GM06990 (cell line): ENCODE measurements around the gene MALSU1.

Experiments used
- DNase-seq: peaks from one replicate; pipeline ENCODE4 v3.0.0-alpha.2; 2011; ENCODE audit not compliant: insufficient read length; ENCODE audit errors: extremely low read depth
- H3K27me3 ChIP-seq: replicated peaks from 2 replicates; pipeline ENCODE4 v1.6.0; 2011; ENCODE audit warnings: low read length; ENCODE audit not compliant: control insufficient read depth, insufficient read depth
- H3K36me3 ChIP-seq: 2 replicates; pipeline ENCODE4 v1.5.1; 2011; ENCODE audit warnings: low read length; ENCODE audit not compliant: control insufficient read depth, insufficient read depth
- H3K4me3 ChIP-seq: replicated peaks from 2 replicates; pipeline ENCODE4 v1.5.1; 2011; ENCODE audit warnings: low read depth, mild to moderate bottlenecking, control low read depth, low read length
- CTCF ChIP-seq: IDR thresholded peaks from 2 replicates; pipeline ENCODE4 v1.5.1; 2011; ENCODE audit warnings: low read length, control low read depth, mild to moderate bottlenecking, inconsistent platforms; ENCODE audit not compliant: insufficient read depth, poor library complexity, severe bottlenecking

The MALSU1 gene

DNA sequence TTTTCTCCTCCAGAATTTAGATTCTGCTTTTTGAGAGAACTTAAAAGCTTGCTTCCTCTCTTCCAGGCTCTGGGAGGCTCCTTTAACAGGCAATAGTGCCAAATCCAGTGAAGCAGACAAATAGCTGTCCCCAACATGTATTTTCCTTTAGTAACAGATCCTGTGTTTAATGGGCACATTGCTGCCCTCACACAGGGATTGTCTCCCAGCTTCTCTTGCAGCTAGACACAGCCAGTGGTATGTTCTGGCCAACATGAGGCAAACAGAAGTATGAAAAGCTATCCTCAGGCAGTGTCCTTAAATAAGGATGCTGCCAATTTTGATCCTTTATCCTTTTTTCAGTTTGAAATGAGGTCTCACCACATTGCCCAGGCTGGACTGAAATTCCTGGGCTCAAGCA, 38.2 kb downstream of the MALSU1 start:
- H3K4me3 ChIP-seq = no peak overlapping the region
- peaks cover 17% of the 10 kb centered on the region for H3K36me3 ChIP-seq
- no peak for DNase-seq
- no peaks in the 10 kb centered on the region for H3K27me3 ChIP-seq
- no peak for TF ChIP-seq CTCF

DNA sequence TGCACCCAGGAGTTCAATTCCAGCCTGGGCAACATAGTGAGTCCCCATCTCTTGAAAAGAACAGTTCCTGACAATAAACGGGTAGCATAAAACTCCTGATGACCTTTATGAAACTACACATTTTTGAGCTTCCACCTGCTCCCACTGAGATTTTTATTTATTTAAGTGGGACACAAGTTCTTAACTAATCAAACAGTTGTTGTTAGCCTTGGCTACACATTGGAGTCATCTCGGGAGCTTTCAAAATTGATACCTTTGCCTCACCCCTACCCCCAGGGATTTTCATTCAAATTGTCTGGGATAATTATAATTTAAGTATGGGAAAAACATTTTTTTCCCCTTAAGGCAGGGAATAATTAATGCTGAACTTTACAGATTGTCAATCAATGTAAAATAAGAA, 39.3 kb downstream of the MALSU1 start:
- Histone ChIP-seq H3K27me3 (no peaks in the 10 kb centered on the region), H3K36me3 (peaks cover 17% of the 10 kb centered on the region), H3K4me3 (no peak overlapping the region)
- DNase-seq = no peak
- TF ChIP-seq CTCF = no peak

DNA sequence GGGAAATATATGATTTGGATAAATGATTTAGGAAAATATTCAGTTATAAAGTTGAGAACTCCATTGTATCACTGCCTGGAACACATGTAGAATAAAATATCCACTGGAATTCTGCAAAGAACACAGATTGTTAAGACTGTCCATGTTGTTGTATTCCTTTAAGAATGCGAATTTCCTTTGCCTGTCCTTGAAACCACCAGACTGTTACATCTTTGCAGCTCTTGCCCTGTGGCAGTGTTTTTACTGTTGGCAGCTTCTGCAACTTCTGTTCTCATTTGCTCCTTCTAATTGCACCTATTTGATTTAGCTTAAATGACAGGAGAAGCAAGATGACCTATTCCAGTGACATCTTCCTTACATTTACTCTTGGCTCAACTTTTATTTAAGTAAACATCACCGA, 39.7 kb downstream of the MALSU1 start:
- Histone ChIP-seq H3K27me3 (no peaks in the 10 kb centered on the region), H3K4me3 (no peak overlapping the region), H3K36me3 (peaks cover 17% of the 10 kb centered on the region)
- no peak for TF ChIP-seq CTCF
- no peak for DNase-seq

DNA sequence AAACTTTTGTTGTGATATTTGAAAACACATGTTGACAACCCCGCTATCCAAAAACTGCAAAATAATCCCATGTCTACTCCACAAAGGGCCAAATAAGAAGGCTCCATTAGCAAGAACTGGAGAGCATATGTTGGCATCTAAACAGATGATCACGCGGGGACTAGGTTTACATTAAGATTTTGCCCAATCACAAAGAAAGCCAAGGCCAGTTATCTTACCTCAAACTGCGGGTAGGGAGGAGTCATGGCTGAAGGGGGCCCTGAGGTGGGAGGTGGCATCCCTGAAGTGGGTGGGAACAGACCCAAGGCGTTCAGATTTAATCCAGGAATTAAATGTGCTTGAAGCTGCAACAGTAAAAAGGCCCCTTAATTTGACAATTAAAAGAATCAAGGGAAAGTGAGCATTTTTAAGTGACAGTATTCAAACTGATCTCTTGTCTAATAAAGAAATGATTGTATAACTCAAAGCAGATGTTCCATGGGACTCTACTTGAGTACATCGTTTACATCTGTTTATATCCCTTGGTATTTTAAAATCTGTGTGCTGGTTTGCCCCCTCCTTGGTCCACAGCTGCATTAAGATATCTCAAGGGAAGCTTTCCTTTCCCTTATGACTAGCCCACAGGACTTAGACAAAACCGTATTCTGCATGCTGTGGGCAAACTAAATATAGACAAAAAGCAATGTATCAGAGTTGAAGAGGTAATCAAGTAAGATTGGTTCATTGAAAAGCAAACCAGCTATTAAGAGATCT, 42.9 kb downstream of the MALSU1 start:
- no peak for TF ChIP-seq CTCF
- H3K36me3 ChIP-seq = peaks cover 14% of the 10 kb centered on the region
- no peak for DNase-seq
- no peak overlapping the region for H3K4me3 ChIP-seq
- H3K27me3 ChIP-seq = no peaks in the 10 kb centered on the region

DNA sequence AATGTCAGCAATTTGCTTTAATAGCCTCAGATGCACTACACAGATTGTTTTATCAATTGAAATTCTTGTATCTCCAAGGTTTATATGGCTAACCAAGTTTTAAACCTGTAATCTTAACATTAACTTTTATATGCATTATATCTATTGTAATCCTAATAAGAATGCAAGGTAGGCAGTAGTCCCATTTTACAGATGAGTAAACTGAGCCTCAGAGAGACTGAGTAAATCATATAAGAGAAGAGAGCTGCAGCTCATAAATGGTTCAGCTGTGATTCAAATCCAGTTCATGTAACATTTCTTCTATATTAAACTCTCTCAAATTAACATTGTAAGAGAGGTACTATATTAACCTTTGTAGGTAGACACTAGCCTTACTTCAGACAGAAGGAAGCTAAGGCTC, 44.0 kb downstream of the MALSU1 start:
- DNase-seq = no peak
- Histone ChIP-seq H3K36me3 (peaks cover 10% of the 10 kb centered on the region), H3K4me3 (no peak overlapping the region), H3K27me3 (no peaks in the 10 kb centered on the region)
- TF ChIP-seq CTCF = no peak

DNA sequence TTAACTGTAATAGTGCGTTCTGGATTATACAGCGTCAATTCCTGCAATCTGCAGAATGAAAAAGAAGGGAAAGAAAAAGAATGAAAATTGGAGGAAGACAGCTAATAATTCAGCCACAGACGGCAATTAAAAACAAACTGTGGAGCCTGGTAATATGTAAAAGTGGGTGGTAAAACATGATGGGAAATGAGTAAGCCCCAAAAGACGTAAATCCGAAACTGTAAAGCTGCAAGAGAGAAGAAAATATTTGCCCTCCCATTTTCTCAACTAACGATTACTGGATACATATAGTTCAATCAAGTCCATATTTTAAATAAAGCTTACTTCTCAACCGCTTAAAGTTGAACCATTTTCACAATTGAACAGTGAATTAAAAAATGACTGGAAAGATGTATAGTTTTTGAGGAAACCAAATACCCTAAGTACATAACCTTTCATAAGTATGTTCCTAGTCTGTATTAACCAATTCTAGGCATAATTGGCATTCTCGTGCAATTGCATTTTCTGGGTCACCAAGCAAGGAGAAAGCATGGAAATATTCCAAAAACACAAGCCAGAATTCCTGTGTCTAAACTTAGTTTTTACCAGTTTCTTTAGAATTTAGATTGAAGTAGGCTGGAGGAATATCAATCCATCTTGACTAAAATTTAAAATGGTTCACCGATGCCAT, 44.8 kb downstream of the MALSU1 start:
- Histone ChIP-seq H3K27me3 (no peaks in the 10 kb centered on the region), H3K4me3 (no peak overlapping the region), H3K36me3 (peaks cover 9% of the 10 kb centered on the region)
- TF ChIP-seq CTCF = no peak
- DNase-seq = no peak
